Mesenchymal stem cell (in vitro differentiated cells and primary cell): Measurements from ENCODE around the gene TNS1.

Experiments
- DNase-seq: peaks from one replicate; pipeline ENCODE4 v3.0.0-alpha.2; 2013
- H2AFZ ChIP-seq: one replicate; pipeline ENCODE4 v1.6.1; 2013; ENCODE audit warnings: low read depth, mild to moderate bottlenecking, control low read depth, inconsistent platforms, low read length, moderate library complexity
- H2AK5ac ChIP-seq: 2 replicates; pipeline ENCODE4 v1.6.1; 2013; ENCODE audit warnings: low read length, moderate library complexity, mild to moderate bottlenecking, inconsistent platforms; ENCODE audit not compliant: severe bottlenecking
- H2BK120ac ChIP-seq: one replicate; pipeline ENCODE4 v1.6.1; 2013; ENCODE audit warnings: low read depth, mild to moderate bottlenecking, inconsistent platforms, low read length, moderate library complexity
- H2BK12ac ChIP-seq, 2 experiments: one replicate each; pipeline ENCODE4 v1.6.1; 2013; ENCODE audit warnings: inconsistent platforms in 2 of 2, low read length in 2 of 2, mild to moderate bottlenecking in 2 of 2, moderate library complexity in 2 of 2, control low read depth in 1 of 2
- H2BK15ac ChIP-seq: one replicate; pipeline ENCODE4 v1.6.1; 2013; ENCODE audit warnings: mild to moderate bottlenecking, low read depth, inconsistent platforms; ENCODE audit not compliant: poor library complexity, severe bottlenecking
- H2BK5ac ChIP-seq: 2 replicates; pipeline ENCODE4 v1.6.1; 2013; ENCODE audit warnings: low read depth, mild to moderate bottlenecking, low read length, control low read depth, inconsistent platforms; ENCODE audit not compliant: poor library complexity, severe bottlenecking
- H3K14ac ChIP-seq, 2 experiments: one replicate each; pipeline ENCODE4 v1.6.1; 2013; ENCODE audit warnings: inconsistent platforms in 2 of 2, low read length in 2 of 2, control low read depth in 1 of 2, mild to moderate bottlenecking in 1 of 2, moderate library complexity in 1 of 2
- H3K18ac ChIP-seq, 2 experiments: one replicate each; pipeline ENCODE4 v1.6.1; 2013; ENCODE audit warnings: inconsistent platforms in 2 of 2, low read length in 2 of 2, control low read depth in 1 of 2, low read depth in 1 of 2, mild to moderate bottlenecking in 1 of 2
- H3K23ac ChIP-seq, 2 experiments: one replicate each; pipeline ENCODE4 v1.6.1; 2013; ENCODE audit warnings: inconsistent platforms in 2 of 2, low read length in 2 of 2, mild to moderate bottlenecking in 2 of 2, moderate library complexity in 2 of 2, control low read depth in 1 of 2
- H3K27ac ChIP-seq: 2 replicates; pipeline ENCODE4 v1.5.1; 2013; ENCODE audit warnings: mild to moderate bottlenecking, moderate library complexity, low read length, control low read depth, inconsistent platforms; ENCODE audit not compliant: poor library complexity, severe bottlenecking
- H3K27me3 ChIP-seq, 2 experiments: 2 replicates each; pipeline versions ENCODE4 v1.6.1 to v1.7.0; 2013; ENCODE audit warnings: low read length in 2 of 2, mild to moderate bottlenecking in 2 of 2, moderate library complexity in 2 of 2, control low read depth in 1 of 2, inconsistent platforms in 1 of 2; ENCODE audit not compliant: control insufficient read depth in 1 of 2, insufficient read depth in 1 of 2
- H3K36me3 ChIP-seq, 2 experiments: 2 replicates each; pipeline versions ENCODE4 v1.6.1 to v1.7.0; 2013; ENCODE audit warnings: low read length in 2 of 2, control low read depth in 1 of 2, inconsistent platforms in 1 of 2, low read depth in 1 of 2, mild to moderate bottlenecking in 1 of 2; ENCODE audit not compliant: insufficient read depth in 2 of 2, control insufficient read depth in 1 of 2
- H3K4ac ChIP-seq, 2 experiments: one replicate each; pipeline ENCODE4 v1.6.1; 2013; ENCODE audit warnings: inconsistent platforms in 2 of 2, low read length in 2 of 2, mild to moderate bottlenecking in 2 of 2, moderate library complexity in 2 of 2, control low read depth in 1 of 2, low read depth in 1 of 2
- H3K4me1 ChIP-seq: 2 replicates; pipeline ENCODE4 v1.6.1; 2013; ENCODE audit warnings: low read depth, low read length, control low read depth; ENCODE audit not compliant: control insufficient read depth, insufficient read depth
- H3K4me2 ChIP-seq: 2 replicates; pipeline ENCODE4 v1.6.1; 2013; ENCODE audit warnings: low read length, mild to moderate bottlenecking, inconsistent platforms; ENCODE audit not compliant: poor library complexity, severe bottlenecking
- H3K4me3 ChIP-seq, 2 experiments: 2 replicates each; pipeline versions ENCODE4 v1.5.1 to v1.7.0; 2013; ENCODE audit warnings: low read length in 2 of 2, mild to moderate bottlenecking in 2 of 2, control low read depth in 1 of 2, low read depth in 1 of 2; ENCODE audit not compliant: insufficient read depth in 1 of 2
- H3K79me1 ChIP-seq: replicated peaks from 2 replicates; pipeline ENCODE4 v1.6.1; 2013; ENCODE audit warnings: mild to moderate bottlenecking, control low read depth, low read length, inconsistent platforms; ENCODE audit not compliant: poor library complexity, severe bottlenecking
- H3K9ac ChIP-seq: 2 replicates; pipeline ENCODE4 v1.7.0; 2013; ENCODE audit warnings: mild to moderate bottlenecking, low read length, moderate library complexity
- H3K9me3 ChIP-seq: 2 replicates; pipeline ENCODE4 v1.7.0; 2013; ENCODE audit warnings: mild to moderate bottlenecking, low read length; ENCODE audit not compliant: control insufficient read depth
- H4K8ac ChIP-seq: one replicate; pipeline ENCODE4 v1.6.1; 2013; ENCODE audit warnings: inconsistent platforms, mild to moderate bottlenecking, low read length, moderate library complexity
- H4K91ac ChIP-seq: one replicate; pipeline ENCODE4 v1.6.1; 2013; ENCODE audit warnings: mild to moderate bottlenecking, low read length, inconsistent platforms
- WGBS: methylation state at CpG from one replicate; pipeline ENCODE4 v1.1.7; 2013; ENCODE audit warnings: mixed read lengths; 5-methylcytosine and 5-hydroxymethylcytosine counted together

Gene TNS1

GRCh38 chr2:218008060-218009040 is 5.6 kb upstream of the TNS1 start:
- Histone ChIP-seq H3K4ac (no peak overlapping the region), H3K4me1 (peaks cover 30% of the 10 kb centered on the region), H3K9ac (no peak overlapping the region), H4K91ac (no peak overlapping the region), H4K8ac (no peak overlapping the region), H2AFZ (no peak overlapping the region), H2BK15ac (no peak overlapping the region), H3K4me2 (no peak overlapping the region), H3K27me3 (peaks cover 13 to 56% of the 10 kb centered on the region in 2 experiments), H3K9me3 (no peaks in the 10 kb centered on the region), H3K36me3 (no peaks in the 10 kb centered on the region), H2BK12ac (no peak overlapping the region), H3K27ac (no peak overlapping the region), H3K18ac (no peak overlapping the region), H2BK120ac (no peak overlapping the region), H3K79me1 (no peaks in the 10 kb centered on the region), H2AK5ac (no peak overlapping the region), H3K23ac (no peak overlapping the region), H3K4me3 (peak overlapping the region in 1 of 2 experiments; percentile 85), H2BK5ac (no peak overlapping the region), H3K14ac (no peak overlapping the region)
- DNase-seq = no peak
- WGBS = 65% methylated on average over 12 of the region's 12 CpGs

- Histone ChIP-seq H3K27ac (no peak overlapping the region), H3K9me3 (no peaks in the 10 kb centered on the region), H2AFZ (no peak overlapping the region), H3K23ac (no peak overlapping the region), H3K4me3 (no peak overlapping the region), H3K36me3 (no peaks in the 10 kb centered on the region), H2BK12ac (no peak overlapping the region), H3K18ac (no peak overlapping the region), H4K91ac (no peak overlapping the region), H4K8ac (no peak overlapping the region), H3K4ac (no peak overlapping the region), H2BK120ac (no peak overlapping the region), H3K14ac (no peak overlapping the region), H3K27me3 (peaks cover 5 to 45% of the 10 kb centered on the region in 2 experiments), H3K79me1 (no peaks in the 10 kb centered on the region), H3K4me1 (peaks cover 40% of the 10 kb centered on the region), H2BK5ac (no peak overlapping the region), H3K9ac (no peak overlapping the region), H2BK15ac (no peak overlapping the region), H3K4me2 (no peak overlapping the region), H2AK5ac (no peak overlapping the region)
- 73% methylated on average over 4 of the region's 4 CpGs for whole genome bisulfite sequencing
- peak; percentile 56 for DNase-seq
Observed at GRCh38 chr2:218006741-218007140, 3.9 kb upstream of the TNS1 start.

- Histone ChIP-seq H2BK5ac (no peak overlapping the region), H2BK120ac (no peak overlapping the region), H2BK12ac (no peak overlapping the region), H4K8ac (no peak overlapping the region), H2AFZ (no peak overlapping the region), H3K18ac (no peak overlapping the region), H2AK5ac (no peak overlapping the region), H3K36me3 (no peaks in the 10 kb centered on the region), H3K27me3 (peaks cover 0 to 33% of the 10 kb centered on the region in 2 experiments), H3K23ac (no peak overlapping the region), H2BK15ac (no peak overlapping the region), H4K91ac (no peak overlapping the region), H3K4ac (no peak overlapping the region), H3K27ac (no peak overlapping the region), H3K79me1 (no peaks in the 10 kb centered on the region), H3K4me1 (peaks cover 36% of the 10 kb centered on the region), H3K9me3 (no peaks in the 10 kb centered on the region), H3K4me3 (peak overlapping the region in 1 of 2 experiments; percentile 18), H3K14ac (no peak overlapping the region), H3K4me2 (no peak overlapping the region), H3K9ac (peak overlapping the region; percentile 21)
- WGBS = 77% methylated on average over 3 of the region's 3 CpGs
- DNase-seq = no peak
Observed at GRCh38 chr2:218005486-218005885, 2.7 kb upstream of the TNS1 start.

- DNase-seq = no peak
- no peak overlapping the region for H3K14ac ChIP-seq
- no peak overlapping the region for H2BK12ac ChIP-seq
- no peak overlapping the region for H2AFZ ChIP-seq
- no peak overlapping the region for H2AK5ac ChIP-seq
- no peaks in the 10 kb centered on the region for H3K9me3 ChIP-seq
- no peak overlapping the region for H2BK120ac ChIP-seq
- H4K8ac ChIP-seq = no peak overlapping the region
- H4K91ac ChIP-seq = no peak overlapping the region
- H2BK15ac ChIP-seq = no peak overlapping the region
- H3K9ac ChIP-seq = peak overlapping the region; percentile 21
- peak overlapping the region in 1 of 2 experiments; percentile 18 for H3K4me3 ChIP-seq
- no peak overlapping the region for H3K23ac ChIP-seq
- no peaks in the 10 kb centered on the region for H3K36me3 ChIP-seq
- no peak overlapping the region for H3K4me2 ChIP-seq
- H3K79me1 ChIP-seq = no peaks in the 10 kb centered on the region
- H3K27ac ChIP-seq = no peak overlapping the region
- peaks cover 0 to 31% of the 10 kb centered on the region in 2 experiments for H3K27me3 ChIP-seq
- H3K18ac ChIP-seq = no peak overlapping the region
- H3K4me1 ChIP-seq = peaks cover 32% of the 10 kb centered on the region
- WGBS = 81% methylated on average over 4 of the region's 4 CpGs
- no peak overlapping the region for H2BK5ac ChIP-seq
- H3K4ac ChIP-seq = no peak overlapping the region
Observed at GRCh38 chr2:218005028-218005427, 2.2 kb upstream of the TNS1 start.
